Right lobe of liver (tissue), 6 donors: Measurements from ENCODE around the gene NTNG2. TPM values are rescaled to one million over a fixed set of nuclear protein-coding genes. Genes with fewer than 3 reads are reported as not detected.

Experiments used
- ATAC-seq, 4 donors: fragments of 200-7000 bp; cut with Tn5 transposase; one replicate each; pipeline ENCODE4 v1.9.1; 2020; ENCODE audit warnings: mild to moderate bottlenecking in 4 of 4, moderate library complexity in 4 of 4
- DNase-seq, 3 donors: peaks; one replicate each; pipeline ENCODE4 v3.0.0-alpha.2; 2020
- H3K27ac ChIP-seq, 3 donors: fragments of 200-600 bp; one replicate each; pipeline ENCODE4 v1.8.0; 2022
- H3K27me3 ChIP-seq, 2 donors: fragments of 200-600 bp; one replicate each; pipeline ENCODE4 v1.8.0; 2022
- H3K36me3 ChIP-seq, 4 donors: fragments of 200-600 bp; sonication (generic) in 1 of 4; one replicate each; pipeline versions ENCODE4 v1.5.1 to v1.8.0; 2017 to 2022; ENCODE audit warnings: control low read depth in 1 of 4
- H3K4me1 ChIP-seq, 4 donors: fragments of 200-600 bp; sonication (generic) in 1 of 4; one replicate each; pipeline versions ENCODE4 v1.5.1 to v1.8.0; 2017 to 2022; ENCODE audit warnings: control low read depth in 1 of 4
- H3K4me3 ChIP-seq, 3 donors: fragments of 200-600 bp; one replicate each; pipeline ENCODE4 v1.8.0; 2022
- H3K9me3 ChIP-seq, 4 donors: fragments of 200-600 bp; sonication (generic) in 1 of 4; one replicate each; pipeline versions ENCODE4 v1.5.1 to v1.8.0; 2017 to 2022; ENCODE audit warnings: control low read depth in 1 of 4
- POLR2A ChIP-seq: fragments of 450-650 bp; IDR thresholded peaks from one replicate; pipeline ENCODE4 v1.6.1; 2017; ENCODE audit warnings: antibody characterized with exemption, mild to moderate bottlenecking
- WGBS: methylation state at CpG from one replicate; pipeline ENCODE4 v1.1.6; 2018; ENCODE audit warnings: low coverage, low lambda C conversion rate; ENCODE audit not compliant: insufficient coverage; ENCODE audit errors: missing lambda C conversion rate; 5-methylcytosine and 5-hydroxymethylcytosine counted together
- intact Hi-C, 2 donors: fragments of 100-400 bp; cut with DNase I; formaldehyde crosslinking; loops; one replicate each; pipeline versions ENCODE4 v1.11.2 to v1.14.1; 2022
- total RNA-seq, 6 experiments: library from RNA; depleted of rRNA in 2 of 6; stranded (reverse); fragments of >200 nt in 2 of 6; fragmentation: NEBNext Ultra II Directional in 3 of 6; extraction: Animal tissue kit (Norgen Biotek cat#: 25700) in 3 of 6; gene quantifications; one replicate each; pipeline versions ENCODE4 v1.1.0 to v1.2.4, GENCODE V29; 2016 to 2023
- TF ChIP-seq, protein P1 (sequence below), 4 donors: fragments of 200-600 bp in 3 of 4; fragments of 450-650 bp in 1 of 4; IDR thresholded peaks; one replicate each; pipeline versions ENCODE4 v1.5.1 to v1.8.0; 2016 to 2022; ENCODE audit warnings: antibody characterized with exemption in 4 of 4, mild to moderate bottlenecking in 2 of 4
- donor health status: DM: no; HTN: yes; CAD: no.
- donor health status: DM: no; HTN: no; CAD: no.
- donor health status: DM: no; HTN: no; CAD: no.
- donor health status: DM: no; HTN: yes; CAD: no.
- donor health status: DM: no; HTN: yes; CAD: no.

The NTNG2 gene
- total RNA-seq, 6 experiments from 2014 or later: 0.12 to 1.6 (median 0.24) TPM

DNA sequence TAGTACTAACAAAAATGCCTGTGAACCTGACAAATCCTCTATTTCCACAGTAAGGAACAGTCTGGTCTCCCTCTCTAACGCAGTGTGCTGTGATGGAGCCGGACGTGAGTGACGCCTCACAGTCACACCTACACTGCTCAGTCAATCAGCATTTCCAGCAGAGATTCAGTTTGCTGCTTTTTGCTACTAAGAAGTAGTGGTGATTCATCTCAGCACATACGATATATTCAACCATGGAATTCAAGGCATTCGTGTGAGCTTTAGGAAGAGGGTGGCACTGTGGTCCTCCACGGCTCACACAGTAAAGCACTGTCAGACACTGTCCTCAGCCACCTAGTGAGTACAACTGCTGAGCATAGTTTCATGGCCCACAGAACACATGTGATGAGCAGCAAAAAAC is 122.0 kb downstream of the NTNG2 start:
- H3K9me3 ChIP-seq: no peaks in the 10 kb centered on the region
- TF ChIP-seq, protein P1, sequence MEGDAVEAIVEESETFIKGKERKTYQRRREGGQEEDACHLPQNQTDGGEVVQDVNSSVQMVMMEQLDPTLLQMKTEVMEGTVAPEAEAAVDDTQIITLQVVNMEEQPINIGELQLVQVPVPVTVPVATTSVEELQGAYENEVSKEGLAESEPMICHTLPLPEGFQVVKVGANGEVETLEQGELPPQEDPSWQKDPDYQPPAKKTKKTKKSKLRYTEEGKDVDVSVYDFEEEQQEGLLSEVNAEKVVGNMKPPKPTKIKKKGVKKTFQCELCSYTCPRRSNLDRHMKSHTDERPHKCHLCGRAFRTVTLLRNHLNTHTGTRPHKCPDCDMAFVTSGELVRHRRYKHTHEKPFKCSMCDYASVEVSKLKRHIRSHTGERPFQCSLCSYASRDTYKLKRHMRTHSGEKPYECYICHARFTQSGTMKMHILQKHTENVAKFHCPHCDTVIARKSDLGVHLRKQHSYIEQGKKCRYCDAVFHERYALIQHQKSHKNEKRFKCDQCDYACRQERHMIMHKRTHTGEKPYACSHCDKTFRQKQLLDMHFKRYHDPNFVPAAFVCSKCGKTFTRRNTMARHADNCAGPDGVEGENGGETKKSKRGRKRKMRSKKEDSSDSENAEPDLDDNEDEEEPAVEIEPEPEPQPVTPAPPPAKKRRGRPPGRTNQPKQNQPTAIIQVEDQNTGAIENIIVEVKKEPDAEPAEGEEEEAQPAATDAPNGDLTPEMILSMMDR (IDR thresholded peaks at IDR 0.05): no peak
- TF ChIP-seq POLR2A: no peak
- intact Hi-C loops: loop anchor here in 1 of 2 donors (10.0 kb wide), 1 partner anchor 51 kb away; no protein-coding TSS in a partner anchor
- peaks cover 0 to 93% (median 56%) of the 10 kb centered on the region in 4 donors for H3K36me3 ChIP-seq
- H3K27ac ChIP-seq: no peak overlapping the region
- ATAC-seq (no peak), DNase-seq (no peak)
- H3K27me3 ChIP-seq: no peaks in the 10 kb centered on the region
- no peak overlapping the region for H3K4me3 ChIP-seq
- H3K4me1 ChIP-seq: no peaks in the 10 kb centered on the region
- 91% methylated on average over 7 of the region's 7 CpGs for WGBS

DNA sequence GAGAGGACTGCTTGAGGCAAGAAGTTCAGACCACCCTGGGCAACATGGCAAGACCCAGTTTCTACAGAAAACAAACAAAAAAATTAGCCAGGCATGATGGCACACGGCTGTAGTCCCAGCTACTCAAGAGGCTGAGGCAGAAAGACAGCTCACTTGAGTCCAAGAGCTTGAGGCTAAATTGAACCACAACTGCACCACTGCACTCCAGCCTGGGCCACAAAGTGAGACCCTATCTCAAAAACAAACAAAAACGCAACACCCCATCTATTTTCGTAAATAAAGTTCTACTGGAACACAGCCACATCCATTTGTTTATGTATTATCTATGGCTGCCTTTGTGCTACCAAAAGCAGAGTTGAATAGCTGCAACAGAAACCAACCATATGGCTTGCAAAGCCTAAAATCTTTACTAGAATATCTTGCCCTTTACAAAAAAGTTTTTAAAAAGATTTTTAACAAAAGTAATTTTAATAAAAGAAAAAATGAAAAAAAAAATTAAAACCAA is 125.5 kb downstream of the NTNG2 start:
- intact Hi-C loops: loop anchor here in 1 of 2 donors (10.0 kb wide), 1 partner anchor 47 kb away; no protein-coding TSS in a partner anchor
- DNase-seq: no peak
- no peak for TF ChIP-seq POLR2A
- TF ChIP-seq, protein P1 (IDR thresholded peaks at IDR 0.05): no peak
- no peak for ATAC-seq
- WGBS: 78% methylated on average over 3 of the region's 3 CpGs
- Histone ChIP-seq H3K36me3 (peaks cover 0 to 59% (median 36%) of the 10 kb centered on the region in 4 donors), H3K4me1 (no peaks in the 10 kb centered on the region), H3K9me3 (no peaks in the 10 kb centered on the region), H3K27ac (no peak overlapping the region), H3K27me3 (no peaks in the 10 kb centered on the region), H3K4me3 (no peak overlapping the region)

DNA sequence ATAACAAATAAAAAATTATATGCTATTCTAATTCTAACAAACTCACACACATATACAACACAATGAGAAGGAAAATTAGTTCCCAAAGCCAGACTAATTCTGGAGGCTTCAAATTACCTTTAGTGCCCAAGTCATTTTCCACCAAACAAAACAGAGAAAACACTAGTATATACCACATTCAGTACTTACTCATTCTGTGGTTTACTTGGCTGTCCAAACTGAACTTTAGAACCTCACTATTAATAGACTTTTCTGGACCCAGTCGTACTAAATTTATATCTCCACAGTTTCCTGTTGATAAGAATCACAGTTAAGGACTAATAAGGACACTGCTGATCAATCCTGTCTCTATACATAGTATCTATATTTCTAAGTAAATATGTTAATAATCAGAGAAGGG is 126.5 kb downstream of the NTNG2 start:
- DNase-seq: no peak
- intact Hi-C loops: loop anchor here in 1 of 2 donors (10.0 kb wide), 1 partner anchor 46 kb away; no protein-coding TSS in a partner anchor
- Histone ChIP-seq H3K9me3 (no peaks in the 10 kb centered on the region), H3K36me3 (peaks cover 0 to 48% (median 28%) of the 10 kb centered on the region in 4 donors), H3K27me3 (no peaks in the 10 kb centered on the region), H3K4me3 (no peak overlapping the region), H3K4me1 (no peaks in the 10 kb centered on the region), H3K27ac (no peak overlapping the region)
- ATAC-seq: peak in 1 of 4 donors; percentile 58
- TF ChIP-seq, protein P1 (IDR thresholded peaks at IDR 0.05): no peak
- no peak for TF ChIP-seq POLR2A
- WGBS: 13% methylated on average over 1 of the region's 1 CpG

- Histone ChIP-seq H3K4me3 (no peak overlapping the region), H3K9me3 (no peaks in the 10 kb centered on the region), H3K27me3 (no peaks in the 10 kb centered on the region), H3K36me3 (peaks cover 0 to 44% (median 25%) of the 10 kb centered on the region in 4 donors), H3K27ac (no peak overlapping the region), H3K4me1 (no peaks in the 10 kb centered on the region)
- TF ChIP-seq, protein P1 (IDR thresholded peaks at IDR 0.05): no peak
- no peak for TF ChIP-seq POLR2A
- 60% methylated on average over 1 of the region's 2 CpGs for WGBS
- ATAC-seq (no peak), DNase-seq (no peak)
- intact Hi-C loops: loop anchor here in 1 of 2 donors (10.0 kb wide), 1 partner anchor 46 kb away; no protein-coding TSS in a partner anchor
Observed at GRCh38 chr9:132288966-132289365, 127.1 kb downstream of the NTNG2 start.
